ENCODE results near the gene ASCL3.
"Not testable (repeated sequence)": the region's sequence is repeated elsewhere in the genome, so short reads cannot be mapped to it uniquely, and the experiment has no call there.

The ASCL3 gene

GRCh38 chr11:8947230-8947943, 4.6 kb upstream of the ASCL3 start:
- DNase-seq: no peak

- no peak for DNase-seq
These were observed 1.3 kb downstream of the ASCL3 start for GRCh38 chr11:8941341-8942103.

- no peak for DNase-seq
These were observed 5.2 kb downstream of the ASCL3 start for GRCh38 chr11:8937659-8938058.

- DNase-seq: no peak
These were observed 5.7 kb downstream of the ASCL3 start for GRCh38 chr11:8937159-8937558.

GRCh38 chr11:8935789-8936188, 7.0 kb downstream of the ASCL3 start:
- not testable (repeated sequence) for DNase-seq

GRCh38 chr11:8934742-8935488, 7.9 kb downstream of the ASCL3 start:
- no peak for DNase-seq

GRCh38 chr11:8933931-8934330, 8.9 kb downstream of the ASCL3 start:
- no peak for DNase-seq

- DNase-seq: no peak
These were observed 10.1 kb downstream of the ASCL3 start, which contains the start of gene C11orf16 for GRCh38 chr11:8932564-8933180. Gene C11orf16 (minus strand): TSS chr11:8932947. CDS start chr11:8932308, 639 bp downstream.

GRCh38 chr11:8930456-8931175, 12.2 kb downstream of the ASCL3 start:
- DNase-seq: no peak

- no peak for DNase-seq
These were observed 13.7 kb downstream of the ASCL3 start for GRCh38 chr11:8928981-8929615.

GRCh38 chr11:8928205-8928604, 14.6 kb downstream of the ASCL3 start:
- no peak for DNase-seq

- no peak for DNase-seq
These were observed 15.6 kb downstream of the ASCL3 start for GRCh38 chr11:8927233-8927632.

GRCh38 chr11:8926236-8926635, 16.6 kb downstream of the ASCL3 start:
- DNase-seq: no peak

GRCh38 chr11:8925711-8926110, 17.1 kb downstream of the ASCL3 start:
- DNase-seq: no peak

- no peak for DNase-seq
These were observed 20.1 kb downstream of the ASCL3 start for GRCh38 chr11:8922691-8923090.

GRCh38 chr11:8917157-8917825, 25.5 kb downstream of the ASCL3 start:
- no peak for DNase-seq

GRCh38 chr11:8914661-8915018, 28.2 kb downstream of the ASCL3 start:
- no peak for DNase-seq

GRCh38 chr11:8913961-8914660, 28.7 kb downstream of the ASCL3 start:
- peak; percentile 65 to 83 for DNase-seq

GRCh38 chr11:8911029-8911823, 31.6 kb downstream of the ASCL3 start, which contains the start of gene AKIP1:
Gene AKIP1 (plus strand): TSS chr11:8911189. CDS start chr11:8911450, 261 bp downstream.
- DNase-seq: peak; percentile 91 to 92

GRCh38 chr11:8910649-8911026, 32.2 kb downstream of the ASCL3 start:
- DNase-seq: no peak

Data from inflammatory macrophage treated with lipopolysaccharide for 1 hour (primary cell).